AG04450 (cell line): ENCODE measurements around the gene DCAF8L2. TPM values are rescaled to one million over a fixed set of nuclear protein-coding genes. Genes with fewer than 3 reads are reported as not detected.

ENCODE experiments used
- CTCF ChIA-PET: fragments of 300-600, 350-600 bp; formaldehyde crosslinking; extraction: SDS; loops from one replicate; lab custom pipeline; 2022; ENCODE audit warnings: antibody characterized with exemption, inconsistent platforms; lab: Charles Lee
- POLR2A ChIA-PET: fragments of 350-600 bp; formaldehyde crosslinking; extraction: SDS; loops from one replicate; lab custom pipeline; 2021; ENCODE audit warnings: antibody characterized with exemption, inconsistent platforms; lab: Yijun Ruan, JAX
- DNase-seq: peaks from one replicate; pipeline ENCODE4 v3.0.0-alpha.2; 2011; ENCODE audit warnings: low read depth, low spot score
- H3K27ac ChIP-seq: one replicate; pipeline ENCODE4 v1.5.1; 2012; ENCODE audit warnings: low read depth, low read length, control low read depth
- H3K27me3 ChIP-seq: one replicate; pipeline ENCODE4 v1.6.0; 2012; ENCODE audit warnings: low read length; ENCODE audit not compliant: control insufficient read depth, insufficient read depth
- H3K4me3 ChIP-seq: 2 replicates; pipeline ENCODE4 v1.5.1; 2011; ENCODE audit warnings: mild to moderate bottlenecking, low read depth, low read length, control low read depth
- H3K9me3 ChIP-seq: 2 replicates; pipeline ENCODE4 v1.5.1; 2012; ENCODE audit warnings: low read length; ENCODE audit not compliant: control insufficient read depth, insufficient read depth
- polyA plus RNA-seq: library from polyadenylated mRNA; depleted of rRNA; stranded (reverse); fragments of >200 nt; gene quantifications from 2 replicates; pipeline ENCODE4 v1.2.3, GENCODE V29; 2011
- TF ChIP-seq, protein P1 (sequence below): IDR thresholded peaks from 2 replicates; pipeline ENCODE4 v1.5.1; 2011; ENCODE audit warnings: low read depth, low read length, control low read depth, inconsistent platforms

Gene DCAF8L2
- polyA plus RNA-seq, 1 experiment: not detected

DNA sequence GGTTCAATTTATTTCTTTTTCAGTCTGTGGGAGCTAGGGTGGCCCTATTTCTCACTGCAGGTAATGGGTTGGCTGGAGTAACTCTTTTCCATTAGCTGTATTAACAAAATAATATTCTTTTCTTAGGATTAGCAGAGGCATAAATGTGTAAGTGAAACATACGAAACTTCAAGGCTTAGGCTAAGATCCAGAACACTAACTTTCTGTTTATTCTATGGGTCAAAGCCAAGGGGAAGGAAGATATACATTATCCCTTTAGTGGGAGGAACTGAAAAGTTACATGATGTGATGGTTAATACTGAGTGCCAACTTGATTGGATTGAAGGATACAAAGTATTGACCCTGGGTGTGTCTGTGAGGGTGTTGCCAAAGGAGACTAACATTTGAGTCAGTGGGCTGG lies 66.4 kb downstream of the DCAF8L2 start:
- ChIA-PET POLR2A (no interaction called here), CTCF (no interaction called here)
- Histone ChIP-seq H3K27ac (no peak overlapping the region), H3K9me3 (no peaks in the 10 kb centered on the region), H3K4me3 (no peak overlapping the region), H3K27me3 (no peaks in the 10 kb centered on the region)
- TF ChIP-seq, protein P1, sequence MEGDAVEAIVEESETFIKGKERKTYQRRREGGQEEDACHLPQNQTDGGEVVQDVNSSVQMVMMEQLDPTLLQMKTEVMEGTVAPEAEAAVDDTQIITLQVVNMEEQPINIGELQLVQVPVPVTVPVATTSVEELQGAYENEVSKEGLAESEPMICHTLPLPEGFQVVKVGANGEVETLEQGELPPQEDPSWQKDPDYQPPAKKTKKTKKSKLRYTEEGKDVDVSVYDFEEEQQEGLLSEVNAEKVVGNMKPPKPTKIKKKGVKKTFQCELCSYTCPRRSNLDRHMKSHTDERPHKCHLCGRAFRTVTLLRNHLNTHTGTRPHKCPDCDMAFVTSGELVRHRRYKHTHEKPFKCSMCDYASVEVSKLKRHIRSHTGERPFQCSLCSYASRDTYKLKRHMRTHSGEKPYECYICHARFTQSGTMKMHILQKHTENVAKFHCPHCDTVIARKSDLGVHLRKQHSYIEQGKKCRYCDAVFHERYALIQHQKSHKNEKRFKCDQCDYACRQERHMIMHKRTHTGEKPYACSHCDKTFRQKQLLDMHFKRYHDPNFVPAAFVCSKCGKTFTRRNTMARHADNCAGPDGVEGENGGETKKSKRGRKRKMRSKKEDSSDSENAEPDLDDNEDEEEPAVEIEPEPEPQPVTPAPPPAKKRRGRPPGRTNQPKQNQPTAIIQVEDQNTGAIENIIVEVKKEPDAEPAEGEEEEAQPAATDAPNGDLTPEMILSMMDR: no peak
- no peak for DNase-seq

GRCh38 chrX:27660878-27661277 lies 70.7 kb downstream of the DCAF8L2 start:
- POLR2A ChIA-PET: no interaction called here
- CTCF ChIA-PET: no interaction called here

GRCh38 chrX:27671234-27671633 lies 81.1 kb downstream of the DCAF8L2 start:
- ChIA-PET CTCF (no interaction called here), POLR2A (no interaction called here)
- Histone ChIP-seq H3K4me3 (no peak overlapping the region), H3K9me3 (no peaks in the 10 kb centered on the region), H3K27ac (no peak overlapping the region), H3K27me3 (no peaks in the 10 kb centered on the region)
- no peak for DNase-seq
- TF ChIP-seq, protein P1: no peak

More at GRCh38 chrX:27660878-27661277, 70.7 kb downstream of the DCAF8L2 start:
- Histone ChIP-seq H3K4me3 (no peak overlapping the region), H3K27ac (no peak overlapping the region), H3K9me3 (no peaks in the 10 kb centered on the region), H3K27me3 (no peaks in the 10 kb centered on the region)
- DNase-seq: no peak
- TF ChIP-seq, protein P1: no peak

GRCh38 chrX:27674491-27674890 lies 84.3 kb downstream of the DCAF8L2 start:
- ChIA-PET CTCF (no interaction called here), POLR2A (no interaction called here)
- no peak overlapping the region for H3K27ac ChIP-seq
- H3K9me3 ChIP-seq: no peaks in the 10 kb centered on the region
- TF ChIP-seq, protein P1: no peak
- H3K27me3 ChIP-seq: no peaks in the 10 kb centered on the region
- DNase-seq: no peak
- H3K4me3 ChIP-seq: no peak overlapping the region

GRCh38 chrX:27675493-27675892 lies 85.3 kb downstream of the DCAF8L2 start:
- POLR2A ChIA-PET: no interaction called here
- TF ChIP-seq, protein P1: no peak
- H3K9me3 ChIP-seq: no peaks in the 10 kb centered on the region
- no peak overlapping the region for H3K27ac ChIP-seq
- no peaks in the 10 kb centered on the region for H3K27me3 ChIP-seq
- CTCF ChIA-PET: no interaction called here
- no peak overlapping the region for H3K4me3 ChIP-seq
- no peak for DNase-seq
